Stimulated activated CD4-positive, alpha-beta T cell treated with anti-CD3 and anti-CD28 coated beads, Interleukin-4, amount 100 ng/mL, for 1 hour (primary cell): Measurements from ENCODE around the gene MMP15.
"Not testable (repeated sequence)": the region's sequence is repeated elsewhere in the genome, so short reads cannot be mapped to it uniquely, and the experiment has no call there.

Source experiments
- DNase-seq: peaks from one replicate; pipeline ENCODE4 v3.0.0-alpha.2; 2020

The MMP15 gene

DNA sequence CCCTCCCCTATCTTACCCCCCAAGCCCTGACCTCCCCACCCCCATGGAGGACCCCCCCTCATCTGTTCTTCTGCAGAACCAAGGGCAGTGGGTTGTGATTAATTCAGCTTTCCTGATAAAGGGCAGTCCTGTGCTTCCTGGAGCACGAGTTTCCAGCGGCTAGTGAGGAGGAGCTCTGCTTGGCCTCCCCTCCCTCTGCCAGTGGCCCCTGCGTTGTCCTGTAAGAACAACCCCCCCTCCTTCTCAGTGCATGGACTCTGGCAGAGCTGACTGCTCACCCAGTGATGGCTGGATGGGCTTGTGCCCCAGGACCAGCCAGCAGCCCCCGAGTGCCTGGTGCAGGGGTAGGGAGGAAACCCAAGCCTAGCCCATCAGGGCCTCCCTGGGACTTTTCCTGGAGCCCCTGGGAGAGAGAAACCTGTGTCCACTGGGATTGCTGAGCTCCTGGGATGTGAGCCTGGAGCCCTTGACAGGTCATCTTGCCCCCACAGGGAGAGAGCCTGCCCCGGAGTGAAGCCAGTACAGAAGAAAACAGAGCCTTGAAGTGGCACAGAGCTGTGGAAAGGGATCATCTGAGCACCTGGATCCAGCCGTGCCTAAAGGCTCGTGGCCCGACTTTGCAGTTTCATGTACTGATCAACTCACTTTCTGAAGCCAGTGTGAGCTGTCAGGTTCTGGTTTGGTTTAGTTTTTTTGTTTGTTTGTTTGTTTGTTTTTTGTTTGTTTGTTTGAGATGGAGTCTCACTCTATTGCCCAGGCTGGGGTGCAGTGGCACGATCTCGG lies 26.5 kb downstream of the MMP15 start:
- no peak for DNase-seq

DNA sequence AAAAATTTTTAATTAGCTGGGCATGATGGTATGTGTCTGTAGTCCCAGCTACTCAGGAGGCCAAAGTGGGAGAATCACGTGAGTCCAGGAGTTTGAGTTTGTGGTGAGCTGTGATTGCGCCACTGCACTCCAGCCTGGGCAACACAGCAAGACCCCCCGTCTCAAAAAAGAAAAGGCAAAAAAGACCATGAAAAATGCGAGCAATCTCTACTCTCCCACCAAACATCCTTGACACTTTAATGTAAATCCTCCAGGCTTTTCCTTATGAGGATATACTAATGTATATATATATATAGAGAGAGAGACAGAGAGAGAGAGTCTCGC lies 28.1 kb downstream of the MMP15 start:
- DNase-seq: no peak

DNA sequence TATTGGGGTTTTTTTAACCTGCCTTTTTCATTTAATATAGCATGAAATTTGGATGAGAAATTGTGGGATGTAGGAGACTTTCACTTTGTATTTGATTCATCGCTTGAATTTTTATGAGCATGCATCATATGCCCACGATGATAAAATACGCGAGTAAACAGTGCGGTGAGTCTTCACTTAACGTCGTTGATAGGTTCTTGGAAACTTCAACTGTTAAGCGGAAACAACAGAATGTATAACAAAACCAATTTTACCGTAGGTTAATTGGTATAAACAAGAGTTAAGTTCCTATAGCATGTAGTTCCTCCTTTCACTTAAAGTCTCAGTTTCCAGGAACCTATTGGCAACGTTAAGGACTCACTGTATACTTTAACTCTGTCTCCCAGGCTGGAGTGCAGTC lies 28.7 kb downstream of the MMP15 start:
- no peak for DNase-seq

DNA sequence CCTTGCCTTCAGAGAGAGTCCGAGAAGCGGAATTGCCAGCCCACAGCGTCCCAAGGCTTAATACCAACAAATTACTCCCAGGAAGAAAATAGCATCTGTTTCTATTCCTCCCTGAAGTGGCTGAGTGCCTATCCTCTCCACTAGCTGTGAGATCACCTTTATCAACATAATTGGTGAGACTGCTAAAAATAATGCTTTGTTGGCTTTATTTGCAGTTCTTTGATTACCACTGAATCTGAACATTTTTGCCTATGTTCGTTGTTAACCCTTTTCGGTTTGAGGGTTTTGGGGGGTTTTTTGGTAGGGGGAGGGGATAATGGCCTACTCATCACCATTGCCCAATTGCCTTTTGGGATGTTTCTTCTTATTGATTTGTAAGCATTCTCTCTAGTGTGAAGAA lies 31.0 kb downstream of the MMP15 start:
- DNase-seq: no peak

DNA sequence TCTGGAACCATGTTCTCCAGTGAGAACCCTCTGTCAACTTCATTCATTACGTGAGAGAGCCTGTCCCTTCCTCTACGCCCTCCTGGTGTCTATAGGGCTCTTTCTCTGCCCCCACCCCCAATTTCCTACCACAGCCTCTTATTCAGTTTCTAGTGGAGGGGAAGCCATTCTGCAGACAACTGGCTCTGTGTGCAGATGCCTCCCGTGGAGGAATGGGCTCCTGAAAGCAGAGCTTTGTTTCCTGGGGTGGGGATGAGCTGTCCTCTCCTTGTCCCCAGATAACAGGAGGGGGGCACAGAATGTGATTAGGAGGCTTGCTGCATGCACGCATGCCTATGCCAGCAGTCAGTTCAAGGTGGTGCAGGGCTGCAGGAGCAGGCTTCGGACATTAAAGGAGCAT lies 31.6 kb downstream of the MMP15 start:
- no peak for DNase-seq

DNA sequence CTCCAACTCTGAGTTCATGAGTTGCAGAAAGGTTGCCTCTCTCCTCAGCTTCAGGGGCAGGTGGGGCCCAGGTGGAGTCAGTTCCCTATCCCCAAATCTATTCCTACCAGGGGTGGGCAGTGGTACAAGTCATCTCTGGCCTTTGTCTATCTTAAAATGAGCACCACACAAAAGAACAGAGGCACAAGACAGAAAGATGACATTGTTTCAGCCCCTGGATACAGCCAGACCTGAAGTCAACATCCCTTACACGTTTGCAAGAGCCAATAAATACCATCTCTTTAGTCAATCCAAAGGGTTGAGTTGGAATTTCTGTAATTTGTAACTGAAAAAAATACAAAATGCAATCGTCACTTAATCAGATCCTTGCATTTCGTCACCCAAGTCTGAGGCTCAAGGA lies 32.2 kb downstream of the MMP15 start:
- no peak for DNase-seq

DNA sequence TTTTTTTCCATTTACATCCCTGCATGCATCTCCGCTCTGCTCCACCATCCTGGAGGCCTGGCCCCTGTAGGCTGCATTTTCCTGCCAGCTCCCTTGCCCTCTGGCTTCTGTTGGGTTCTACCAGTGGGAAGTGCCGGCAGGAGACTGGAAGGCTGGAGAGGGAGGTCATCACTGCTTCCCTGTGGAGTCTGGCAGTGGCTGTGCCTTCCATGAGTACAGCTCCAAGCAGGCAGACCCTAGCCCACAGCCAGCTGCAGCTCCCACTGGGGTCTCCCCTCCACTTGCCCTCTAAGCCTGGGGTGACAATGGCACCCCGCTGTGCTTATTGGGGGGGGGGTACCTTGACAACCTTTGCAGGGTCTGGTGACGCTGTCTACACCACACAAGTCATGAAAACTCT lies 37.3 kb downstream of the MMP15 start:
- DNase-seq: no peak

DNA sequence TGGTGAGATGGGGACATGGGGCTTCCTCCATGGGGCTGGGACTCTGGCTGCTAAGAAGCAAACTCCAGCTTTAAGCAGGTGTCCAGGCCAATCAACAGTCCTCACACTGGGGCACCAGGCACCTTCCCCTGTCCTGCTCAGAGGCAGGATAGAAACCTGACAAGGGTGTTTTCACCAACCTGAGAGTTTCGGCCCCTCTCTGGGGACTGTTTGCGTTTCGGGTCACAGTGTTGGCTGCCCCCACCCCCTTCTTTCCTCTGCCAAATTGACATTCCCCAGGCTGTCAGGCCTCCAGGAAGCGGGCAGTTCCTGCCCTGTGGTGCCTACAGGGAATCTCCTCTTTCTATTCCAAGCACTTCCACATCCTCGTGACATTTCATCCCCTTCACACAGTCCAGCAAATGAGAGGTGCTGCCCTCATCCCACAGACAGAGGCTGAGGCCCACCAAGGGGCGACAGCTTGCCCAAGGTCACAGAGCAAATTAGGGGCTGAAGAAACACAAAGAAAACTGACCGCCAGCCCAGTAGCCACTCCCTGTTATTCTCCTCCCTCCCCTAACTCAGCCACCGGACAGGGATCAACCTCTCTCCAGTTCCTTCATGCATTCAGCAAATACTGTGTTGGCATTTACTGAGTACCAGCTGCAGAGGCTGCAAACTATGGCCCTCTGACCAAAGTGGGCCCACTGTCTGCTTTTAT lies 38.0 kb downstream of the MMP15 start:
- no peak for DNase-seq

DNA sequence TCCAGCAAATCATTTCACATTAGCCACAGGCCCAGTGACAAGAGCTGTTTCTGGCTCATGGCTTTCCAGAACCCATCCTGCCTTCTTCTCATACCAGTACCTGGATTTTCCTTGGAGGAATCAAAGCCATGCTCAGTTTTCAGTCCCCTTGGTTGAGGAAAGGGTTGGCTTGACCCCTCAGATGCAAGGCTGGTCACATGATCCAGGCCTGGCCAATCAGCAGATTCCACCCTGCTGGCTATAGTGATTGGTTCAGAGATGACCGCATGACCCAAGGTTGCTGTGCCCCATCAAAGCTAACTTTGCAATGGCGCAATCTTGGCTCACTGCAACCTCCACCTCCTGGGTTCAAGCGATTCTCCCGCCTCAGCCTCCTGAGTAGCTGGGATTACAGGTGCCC lies 45.0 kb downstream of the MMP15 start:
- no peak for DNase-seq

DNA sequence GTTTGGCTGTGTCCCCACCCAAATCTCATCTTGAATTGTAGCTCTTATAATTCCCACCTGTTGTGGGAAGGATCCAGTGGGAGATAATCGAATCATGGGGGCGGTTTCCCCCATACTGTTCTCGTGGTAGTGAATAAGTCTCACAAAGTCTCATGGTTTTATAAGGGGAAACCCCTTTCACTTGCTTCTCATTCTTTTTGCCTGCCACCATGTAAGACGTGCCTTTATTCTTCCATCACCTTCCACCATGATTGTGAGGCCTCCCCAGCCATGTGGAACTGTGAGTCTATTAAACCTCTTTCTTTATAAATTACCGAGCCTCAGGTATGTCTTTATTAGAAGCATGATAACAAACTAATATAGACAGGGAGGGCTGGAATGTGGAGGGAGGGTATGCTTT lies 46.6 kb downstream of the MMP15 start:
- not testable (repeated sequence) for DNase-seq

DNA sequence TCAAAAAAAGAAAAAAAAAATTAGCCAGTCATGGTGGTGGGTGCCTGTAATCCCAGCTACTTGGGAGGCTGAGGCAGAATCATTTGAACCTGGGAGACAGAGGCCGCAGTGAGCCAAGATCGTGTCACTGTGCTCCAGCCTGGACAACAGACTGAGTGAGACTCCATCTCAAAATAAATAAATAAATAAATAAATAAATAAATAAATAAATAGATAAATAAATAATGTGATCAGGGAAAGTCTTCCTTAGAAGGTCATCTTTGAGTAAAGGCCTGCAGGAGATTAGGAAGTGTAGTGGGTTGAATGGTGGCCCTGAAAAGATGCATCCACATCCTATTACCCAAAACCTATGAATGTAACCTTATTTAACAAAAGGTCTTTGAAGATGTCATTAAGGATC lies 47.5 kb downstream of the MMP15 start:
- not testable (repeated sequence) for DNase-seq

DNA sequence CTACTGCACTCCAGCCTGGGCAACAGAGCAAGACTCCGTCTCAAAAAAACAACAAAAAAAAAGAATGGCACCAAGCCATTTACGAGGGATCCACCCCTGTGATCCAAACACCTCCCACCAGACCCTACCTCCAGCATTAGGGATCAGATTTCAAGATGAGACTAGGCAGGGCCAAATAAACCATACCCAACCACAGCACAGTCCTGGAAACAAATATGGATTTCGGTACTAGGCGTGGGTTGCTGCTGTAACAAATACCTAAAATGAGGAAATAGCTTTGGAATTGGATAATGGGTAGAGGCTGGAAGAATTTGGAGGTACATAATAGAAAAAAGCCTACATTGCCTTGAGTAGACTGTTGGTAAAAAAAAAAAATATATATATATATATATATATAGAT lies 49.1 kb downstream of the MMP15 start:
- DNase-seq: no peak

DNA sequence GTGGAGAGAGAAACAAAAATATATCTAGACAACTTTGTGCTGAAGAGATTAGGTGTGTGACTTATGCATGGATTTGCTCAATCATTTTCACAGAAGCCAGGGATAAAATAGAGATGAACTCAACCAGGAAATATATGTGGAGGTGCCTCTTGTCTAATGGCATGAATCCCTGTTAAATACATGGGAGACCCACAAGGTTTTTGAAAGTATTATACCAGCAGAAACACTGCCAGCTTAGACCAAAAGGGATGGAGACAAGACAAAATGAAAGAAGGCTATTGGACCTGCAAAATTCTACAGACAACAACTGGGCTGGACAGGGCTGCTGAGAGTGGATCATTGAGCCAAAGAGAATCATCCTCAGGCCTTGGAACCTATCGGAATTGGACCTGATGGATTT lies 51.0 kb downstream of the MMP15 start:
- no peak for DNase-seq

DNA sequence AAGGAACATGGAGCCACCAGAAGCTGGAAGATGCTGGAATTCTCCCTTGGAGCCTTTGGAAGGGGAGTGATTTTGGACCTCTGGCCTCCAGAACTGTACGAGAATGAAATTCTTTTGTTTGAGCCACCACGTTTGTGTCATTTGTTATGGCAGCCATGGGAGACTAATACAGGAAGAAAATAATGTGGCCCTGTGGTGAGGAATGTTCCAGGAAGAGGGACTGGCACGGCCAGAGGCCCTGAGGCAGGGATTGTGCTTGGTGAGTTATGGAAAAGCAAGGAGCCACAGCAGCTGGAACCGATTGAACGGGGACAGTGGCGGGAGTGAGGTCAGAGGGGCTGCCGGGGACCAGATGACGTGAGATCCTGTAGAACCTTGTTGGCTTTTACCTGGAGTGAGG lies 52.2 kb downstream of the MMP15 start:
- no peak for DNase-seq

DNA sequence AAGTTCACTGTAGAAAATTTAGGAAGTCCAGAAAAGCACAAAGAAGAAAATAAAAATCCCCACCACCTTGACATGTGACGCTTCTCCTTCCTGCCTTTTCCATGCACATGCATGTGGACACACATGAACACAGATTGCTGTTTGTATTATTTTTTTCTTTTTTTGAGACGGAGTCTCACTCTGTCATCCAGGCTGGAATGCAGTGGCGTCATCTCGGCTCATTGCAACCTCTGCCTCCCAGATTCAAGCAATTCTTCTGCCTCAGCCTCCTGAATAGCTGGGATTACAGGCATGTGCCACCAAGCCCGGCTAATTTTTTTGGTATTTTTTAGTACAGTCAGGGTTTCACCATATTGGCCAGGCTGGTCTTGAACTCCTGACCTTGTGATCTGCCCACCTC lies 55.1 kb downstream of the MMP15 start:
- DNase-seq: not testable (repeated sequence)

DNA sequence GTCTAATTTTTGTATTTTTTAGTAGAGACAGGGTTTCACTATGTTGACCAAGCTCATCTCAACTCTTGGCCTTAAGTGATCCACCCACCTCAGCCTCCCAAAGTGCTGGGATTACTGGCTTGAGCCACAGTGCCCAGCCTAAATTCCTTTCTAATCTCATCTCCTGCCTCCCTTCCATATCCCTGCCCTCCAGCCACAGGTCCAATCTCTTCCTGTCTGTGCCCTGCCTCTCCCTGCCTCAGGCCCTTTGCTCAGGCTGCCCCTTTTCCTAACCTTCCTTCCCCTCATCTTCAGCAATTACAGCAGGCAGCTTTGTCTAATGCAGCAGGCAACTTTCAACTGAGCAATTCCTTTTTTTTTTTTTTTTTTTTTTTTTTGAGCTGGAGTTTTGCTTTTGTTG lies 56.8 kb downstream of the MMP15 start:
- no peak for DNase-seq

DNA sequence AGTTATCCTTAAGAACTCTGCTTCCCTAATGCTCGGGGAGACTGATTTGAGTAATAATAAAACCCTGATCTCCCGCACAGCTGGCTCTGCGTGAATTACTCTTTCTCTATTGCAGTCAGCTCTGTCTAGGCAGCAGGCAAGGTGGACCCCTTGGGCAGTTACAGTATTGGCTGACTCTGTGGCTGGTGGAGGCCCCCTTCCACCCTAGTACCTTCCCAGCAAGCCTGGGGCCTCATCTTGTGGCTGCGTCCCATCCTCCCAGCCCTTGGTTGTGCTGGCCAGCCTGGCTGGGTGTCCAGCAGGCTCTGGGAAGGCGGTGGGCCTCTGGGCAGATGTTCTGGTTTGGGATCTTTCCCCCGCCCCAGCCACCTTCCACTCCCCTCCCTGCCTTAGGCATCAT lies 59.1 kb downstream of the MMP15 start:
- DNase-seq: no peak

DNA sequence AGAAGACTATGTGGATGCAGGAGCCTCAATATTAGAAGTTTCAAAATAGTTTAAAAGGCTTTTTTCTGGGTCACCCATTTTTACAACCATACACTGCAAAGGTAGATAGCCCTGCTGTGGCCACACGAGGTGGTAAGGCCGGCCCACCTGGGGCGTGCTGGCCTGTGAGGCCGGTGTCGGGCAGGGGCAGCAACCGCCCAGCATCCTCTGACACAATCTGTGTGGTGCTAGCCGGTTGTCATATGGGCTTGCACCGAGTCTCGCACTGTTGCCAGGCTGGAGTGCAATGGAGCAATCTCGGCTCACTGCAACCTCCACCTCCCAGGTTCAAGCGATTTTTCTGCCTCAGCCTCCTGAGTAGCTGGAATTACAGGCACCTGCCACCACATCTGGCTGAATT lies 59.6 kb downstream of the MMP15 start:
- no peak for DNase-seq

DNA sequence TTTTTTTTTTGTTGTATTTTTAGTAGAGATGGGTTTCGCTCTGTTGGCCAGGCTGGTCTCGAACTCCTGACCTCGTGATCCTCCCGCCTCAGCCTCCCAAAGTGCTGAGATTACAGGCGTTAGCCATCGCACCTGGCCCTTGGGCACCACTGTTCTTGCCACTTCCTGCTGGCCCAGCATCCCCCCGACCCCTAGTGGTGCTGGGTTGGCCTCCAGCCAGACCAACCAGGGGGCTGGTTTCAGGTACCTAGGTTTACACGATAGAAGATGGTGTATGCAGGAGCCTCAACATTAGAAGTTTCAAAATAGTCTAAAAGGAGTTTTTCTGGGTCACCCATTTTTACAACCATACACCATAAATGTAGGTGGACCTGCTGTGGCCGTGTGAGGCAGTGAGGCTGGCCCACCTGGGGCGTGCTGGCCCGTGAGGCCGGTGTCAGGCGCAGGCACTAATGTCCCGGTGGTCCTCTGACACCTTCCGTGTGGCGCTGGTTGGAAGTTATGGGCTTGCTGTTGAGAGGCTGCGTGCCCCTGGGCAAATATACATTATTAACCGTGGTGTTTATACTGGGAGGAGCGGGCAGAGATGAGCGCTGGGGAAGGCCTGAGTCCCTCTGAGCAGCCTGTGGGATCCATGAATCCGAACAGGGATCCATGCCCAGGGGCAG lies 60.2 kb downstream of the MMP15 start:
- DNase-seq: no peak

DNA sequence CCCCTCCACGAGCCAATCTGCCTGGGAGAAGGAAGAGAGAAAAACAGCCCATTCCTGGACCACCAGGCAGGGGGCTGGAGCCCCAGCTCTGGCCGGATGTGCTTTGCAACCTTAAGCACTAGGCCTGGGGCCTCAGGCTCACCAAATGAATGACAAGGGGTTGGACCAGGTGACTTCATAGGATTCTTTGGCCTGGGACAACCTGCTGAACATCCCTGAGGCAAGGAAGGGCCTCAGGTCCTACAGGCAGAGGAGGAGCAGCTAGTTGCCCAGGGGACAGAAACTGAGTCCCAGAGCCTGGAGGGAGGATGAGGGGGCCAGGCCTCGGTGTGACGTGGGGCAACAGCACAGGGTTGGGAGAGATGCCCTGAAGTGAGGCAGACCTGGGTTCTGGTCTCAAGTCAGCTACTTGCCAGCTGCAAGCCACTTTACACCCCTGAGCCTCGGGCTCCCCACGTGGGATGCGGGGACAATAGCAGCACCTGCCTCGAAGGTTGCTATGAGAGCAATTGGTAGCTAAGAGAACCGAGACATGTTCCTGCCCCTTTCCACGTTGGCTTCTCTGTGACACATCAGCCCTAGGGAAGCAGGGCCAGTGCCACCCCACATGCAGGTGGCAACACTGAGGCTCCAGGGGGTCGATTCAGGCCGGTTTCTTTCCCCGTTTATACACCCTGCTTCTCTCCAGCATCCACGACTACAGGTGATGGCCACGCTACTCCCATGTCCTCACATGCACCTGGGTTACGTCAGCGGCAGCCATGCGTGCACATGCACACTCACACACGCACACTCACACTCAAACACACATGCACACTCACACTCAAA lies 61.0 kb downstream of the MMP15 start:
- DNase-seq: no peak

DNA sequence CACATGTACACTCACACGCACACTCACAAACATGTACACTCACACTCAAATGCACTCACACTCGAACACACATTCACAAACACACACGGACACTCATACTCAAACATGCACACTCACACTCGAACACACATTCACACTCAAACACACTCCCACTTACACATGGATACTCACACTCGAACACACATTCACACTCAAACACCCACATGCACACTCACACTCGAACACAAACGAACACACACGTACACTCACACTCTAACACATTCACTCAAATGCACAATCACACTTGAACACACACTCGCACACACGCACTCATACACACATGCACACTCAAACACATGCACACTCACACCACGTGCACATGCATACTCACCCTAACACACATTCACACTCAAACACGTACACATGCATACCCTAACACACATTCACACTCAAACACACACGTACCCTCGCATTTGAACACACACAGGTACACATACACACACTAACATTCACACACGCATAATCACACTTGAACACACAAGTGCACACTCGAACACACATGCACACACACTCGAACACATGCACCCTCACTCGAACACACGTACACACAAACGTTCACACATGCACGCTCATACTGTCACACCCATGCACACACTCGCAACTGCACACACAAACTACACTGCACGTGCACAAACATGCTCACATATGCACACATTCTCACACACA lies 61.8 kb downstream of the MMP15 start:
- DNase-seq: no peak

DNA sequence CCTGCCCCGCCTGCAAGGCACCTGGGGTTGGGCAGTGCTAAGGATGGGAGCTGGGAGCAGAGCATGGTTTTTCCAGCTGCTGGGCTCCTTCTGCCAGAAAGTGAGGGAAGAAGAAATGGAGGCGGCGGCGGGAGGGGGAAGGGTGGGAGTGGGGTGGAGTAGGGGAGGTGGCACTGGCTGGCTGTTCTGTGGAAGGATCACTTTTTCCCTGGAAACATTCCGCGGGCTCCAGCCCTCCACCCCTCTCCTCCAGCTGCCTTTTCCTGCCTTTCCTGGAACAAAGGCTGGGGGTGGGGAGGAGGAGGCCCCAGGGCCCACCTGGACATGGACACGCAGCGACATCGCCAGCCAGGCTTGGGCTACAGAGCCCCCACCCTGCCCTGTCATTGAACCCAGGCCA lies 62.5 kb downstream of the MMP15 start:
- no peak for DNase-seq

DNA sequence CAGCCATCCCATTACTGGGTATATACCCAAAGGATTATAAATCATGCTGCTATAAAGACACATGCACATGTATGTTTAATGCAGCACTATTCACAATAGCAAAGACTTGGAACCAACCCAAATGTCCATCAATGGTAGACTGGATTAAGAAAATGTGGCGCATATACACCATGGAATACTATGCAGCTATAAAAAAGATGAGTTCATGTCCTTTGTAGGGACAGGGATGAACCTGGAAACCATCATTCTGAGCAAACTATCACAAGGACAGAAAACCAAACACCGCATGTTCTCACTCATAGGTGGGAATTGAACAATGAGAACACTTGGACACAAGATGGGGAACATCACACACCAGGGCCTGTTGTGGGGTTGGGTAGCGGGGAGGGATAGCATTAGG lies 64.8 kb downstream of the MMP15 start:
- DNase-seq: not testable (repeated sequence)
